Endodermal cell (in vitro differentiated cells): ENCODE results near the gene LCN12. TPM values are rescaled to one million over a fixed set of nuclear protein-coding genes. Genes with fewer than 3 reads are reported as not detected.

Experiments used
- DNase-seq: peaks from one replicate; pipeline ENCODE4 v3.0.0-alpha.2; 2017
- H3K27ac ChIP-seq: 2 replicates; pipeline ENCODE4 v1.5.1; 2013; ENCODE audit warnings: mild to moderate bottlenecking, low read depth, low read length, moderate library complexity
- H3K27me3 ChIP-seq: 2 replicates; pipeline ENCODE4 v1.6.1; 2013; ENCODE audit warnings: mild to moderate bottlenecking, low read length, moderate library complexity; ENCODE audit not compliant: insufficient read depth, control insufficient read depth, poor library complexity, severe bottlenecking
- H3K36me3 ChIP-seq: 2 replicates; pipeline ENCODE4 v1.7.0; 2013; ENCODE audit warnings: mild to moderate bottlenecking, low read length, moderate library complexity; ENCODE audit not compliant: control insufficient read depth, insufficient read depth
- H3K4me1 ChIP-seq: one replicate; pipeline ENCODE4 v1.7.0; 2013; ENCODE audit warnings: low read length; ENCODE audit not compliant: control insufficient read depth, insufficient read depth
- H3K4me3 ChIP-seq: 2 replicates; pipeline ENCODE4 v1.5.1; 2013; ENCODE audit warnings: mild to moderate bottlenecking, low read length, moderate library complexity
- H3K9ac ChIP-seq: 2 replicates; pipeline ENCODE4 v1.6.1; 2013; ENCODE audit warnings: mild to moderate bottlenecking, low read length, moderate library complexity; ENCODE audit not compliant: poor library complexity, severe bottlenecking; ENCODE audit errors: extremely low read depth
- H3K9me3 ChIP-seq: 2 replicates; pipeline ENCODE4 v1.6.1; 2013; ENCODE audit warnings: mild to moderate bottlenecking, low read length, moderate library complexity; ENCODE audit not compliant: control insufficient read depth
- H3K27ac Mint-ChIP-seq: 2 replicates; pipeline ENCODE4 v1.8.0; 2020; ENCODE audit warnings: mixed read lengths
- H3K27me3 Mint-ChIP-seq: 2 replicates; pipeline ENCODE4 v1.8.0; 2021; ENCODE audit warnings: mild to moderate bottlenecking, mixed read lengths; ENCODE audit not compliant: insufficient read depth
- H3K36me3 Mint-ChIP-seq: 2 replicates; pipeline ENCODE4 v1.8.0; 2020; ENCODE audit warnings: low read depth, mixed read lengths
- H3K4me1 Mint-ChIP-seq: 2 replicates; pipeline ENCODE4 v1.8.0; 2020; ENCODE audit warnings: mixed read lengths
- H3K4me3 Mint-ChIP-seq: 2 replicates; pipeline ENCODE4 v1.8.0; 2020; ENCODE audit warnings: mild to moderate bottlenecking, moderate library complexity, mixed read lengths
- H3K9me3 Mint-ChIP-seq: 2 replicates; pipeline ENCODE4 v1.8.0; 2020; ENCODE audit warnings: mild to moderate bottlenecking, mixed read lengths
- CTCF ChIP-seq: fragments of 200-600 bp; sonication (generic); conservative IDR thresholded peaks from 2 replicates; pipeline ENCODE4 v1.5.0; 2021; ENCODE audit warnings: antibody characterized with exemption, mild to moderate bottlenecking
- WGBS, 2 experiments: methylation state at CpG; one replicate each; pipeline versions ENCODE4 v1.1.5 to v1.1.7; 2013; ENCODE audit warnings: missing lambda C conversion rate in 2 of 2, mixed read lengths in 1 of 2; ENCODE audit not compliant: insufficient coverage in 1 of 2, insufficient read length in 1 of 2; 5-methylcytosine and 5-hydroxymethylcytosine counted together
- total RNA-seq, 2 donors: library from RNA; stranded (reverse); fragmentation: NEBNext Ultra II Directional in 1 of 2; extraction: Animal tissue kit (Norgen Biotek cat#: 25700) in 1 of 2; gene quantifications; 2 replicates in 1 of 2; 3 replicates in 1 of 2; pipeline ENCODE4 v1.2.1, GENCODE V29; 2021

Gene LCN12
- total RNA-seq, 2 donors from 2014 or later: 2.1 to 4.4 TPM

- Histone ChIP-seq H3K4me1 (no peaks in the 10 kb centered on the region), H3K9me3 (no peaks in the 10 kb centered on the region), H3K36me3 (peaks cover 54% of the 10 kb centered on the region), H3K27me3 (no peaks in the 10 kb centered on the region), H3K27ac (no peak overlapping the region), H3K9ac (no peak overlapping the region), H3K4me3 (no peak overlapping the region)
- 94 to 96% methylated on average over 8 to 17 of the region's 17 CpGs for WGBS, 2 experiments
- H3K27me3 Mint-ChIP-seq: no peaks in the 10 kb centered on the region
- no peak overlapping the region for H3K27ac Mint-ChIP-seq
- peaks cover 56% of the 10 kb centered on the region for H3K36me3 Mint-ChIP-seq
- no peaks in the 10 kb centered on the region for H3K9me3 Mint-ChIP-seq
- no peak for DNase-seq
- no peak for TF ChIP-seq CTCF
- no peak overlapping the region for H3K4me3 Mint-ChIP-seq
- no peaks in the 10 kb centered on the region for H3K4me1 Mint-ChIP-seq
Measured at GRCh38 chr9:136913701-136914438, 38.2 kb upstream of the LCN12 start.

- Mint-ChIP-seq H3K36me3 (peaks cover 53% of the 10 kb centered on the region), H3K4me1 (no peaks in the 10 kb centered on the region), H3K9me3 (no peaks in the 10 kb centered on the region), H3K27me3 (no peaks in the 10 kb centered on the region), H3K27ac (no peak overlapping the region), H3K4me3 (no peak overlapping the region)
- Histone ChIP-seq H3K4me3 (no peak overlapping the region), H3K36me3 (peaks cover 53% of the 10 kb centered on the region), H3K9ac (no peak overlapping the region), H3K4me1 (no peaks in the 10 kb centered on the region), H3K27ac (no peak overlapping the region), H3K27me3 (no peaks in the 10 kb centered on the region), H3K9me3 (no peaks in the 10 kb centered on the region)
- WGBS, 2 experiments: 88 to 93% methylated on average over 13 to 21 of the region's 21 CpGs
- TF ChIP-seq CTCF: no peak
- DNase-seq: no peak
Measured at GRCh38 chr9:136915632-136916329, 36.3 kb upstream of the LCN12 start.

GRCh38 chr9:136916330-136917184 is 35.5 kb upstream of the LCN12 start:
- no peaks in the 10 kb centered on the region for H3K4me1 ChIP-seq
- no peak overlapping the region for H3K27ac Mint-ChIP-seq
- DNase-seq: no peak

More at GRCh38 chr9:136916330-136917184, 35.5 kb upstream of the LCN12 start:
- Histone ChIP-seq H3K36me3 (peaks cover 52% of the 10 kb centered on the region), H3K27me3 (no peaks in the 10 kb centered on the region), H3K27ac (no peak overlapping the region), H3K9me3 (no peaks in the 10 kb centered on the region), H3K9ac (no peak overlapping the region), H3K4me3 (no peak overlapping the region)
- no peaks in the 10 kb centered on the region for H3K27me3 Mint-ChIP-seq
- 95 to 96% methylated on average over 29 to 32 of the region's 32 CpGs for WGBS, 2 experiments
- H3K36me3 Mint-ChIP-seq: peaks cover 52% of the 10 kb centered on the region
- no peaks in the 10 kb centered on the region for H3K4me1 Mint-ChIP-seq
- no peak for TF ChIP-seq CTCF
- no peaks in the 10 kb centered on the region for H3K9me3 Mint-ChIP-seq
- H3K4me3 Mint-ChIP-seq: no peak overlapping the region
